ENCODE measurements around the gene SRPK2.
"Not testable (repeated sequence)": the region's sequence is repeated elsewhere in the genome, so short reads cannot be mapped to it uniquely, and the experiment has no call there.

DNA sequence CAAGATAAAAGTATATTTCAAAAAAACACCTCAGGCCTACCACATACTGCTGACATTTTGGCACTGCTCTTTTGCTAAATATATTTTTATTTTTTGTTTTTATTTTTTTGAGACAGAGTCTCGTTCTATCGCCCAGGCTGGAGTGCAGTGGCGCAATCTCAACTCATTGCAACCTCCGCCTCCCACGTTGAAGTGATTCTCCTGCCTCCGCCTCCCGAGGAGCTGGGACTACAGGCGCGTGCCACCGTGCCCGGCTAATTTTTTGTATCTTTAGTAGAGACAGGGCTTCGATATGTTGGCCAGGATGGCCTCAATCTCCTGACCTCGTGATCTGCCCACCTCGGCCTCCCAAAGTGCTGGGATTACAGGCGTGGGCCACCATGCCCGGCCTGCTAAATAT, 193.8 kb downstream of the SRPK2 start:
- not testable (repeated sequence) for TF ChIP-seq POLR2A (IDR thresholded peaks at IDR 0.05; ENCODE audit: low read depth); CTCF (IDR thresholded peaks at IDR 0.05); POLR2AphosphoS5 (IDR thresholded peaks at IDR 0.05)
